Esophagus squamous epithelium (tissue), 4 donors: ENCODE data around the gene SYT1.

Source experiments
- CTCF ChIP-seq, 6 experiments: fragments of 450-650 bp in 4 of 6; fragments of 200-600 bp in 2 of 6; sonication (generic) in 2 of 6; IDR thresholded peaks; one replicate each; pipeline ENCODE4 v1.5.1; 2016 to 2019; ENCODE audit warnings: antibody characterized with exemption in 6 of 6, mild to moderate bottlenecking in 4 of 6, moderate library complexity in 4 of 6
- POLR2A ChIP-seq, 4 donors: fragments of 450-650 bp; IDR thresholded peaks; one replicate each; pipeline ENCODE4 v1.6.1; 2017; ENCODE audit warnings: antibody characterized with exemption in 4 of 4, mild to moderate bottlenecking in 4 of 4, moderate library complexity in 3 of 4

GRCh38 chr12:79006306-79006705 is 141.7 kb downstream of the SYT1 start:
- TF ChIP-seq CTCF (IDR thresholded peaks at IDR 0.05) (no peak), POLR2A (IDR thresholded peaks at IDR 0.05) (no peak)
